ENCODE data around the gene TRIO. TPM values are rescaled to one million over a fixed set of nuclear protein-coding genes. Genes with fewer than 3 reads are reported as not detected.

Gene TRIO
- total RNA-seq, 2 donors from 2014 or later, result 62.0 to 137 TPM

DNA sequence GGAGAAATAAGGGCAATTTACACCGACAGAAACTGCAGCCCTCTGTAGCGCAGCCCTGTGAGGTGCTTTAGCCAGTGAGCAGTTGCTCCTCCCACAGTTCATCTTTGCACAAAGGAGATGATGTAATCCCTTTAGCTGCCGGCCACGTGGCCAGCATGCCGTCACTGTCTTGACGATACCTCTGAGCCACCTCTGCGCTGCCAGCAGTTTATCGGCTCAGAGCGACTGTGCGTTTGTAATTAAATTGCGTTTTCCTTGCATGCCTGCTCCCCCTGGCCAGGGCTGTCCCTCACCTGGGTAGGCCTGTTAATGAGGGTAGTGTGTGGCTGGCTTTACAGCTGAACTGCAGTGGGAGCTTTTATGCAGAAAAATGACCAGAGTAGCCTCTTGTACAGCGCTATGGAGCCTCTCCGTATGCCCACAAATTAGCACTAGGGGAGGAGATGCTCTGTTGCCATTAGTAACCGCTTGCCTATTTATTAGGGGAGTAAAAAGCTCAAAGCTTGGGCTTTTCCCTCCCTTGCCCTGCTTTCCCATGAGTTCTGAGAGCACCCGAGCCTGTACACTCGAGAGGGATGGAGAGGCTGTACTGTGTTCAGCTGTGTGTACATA, 107.0 kb downstream of the TRIO start:
- Histone ChIP-seq H3K27me3 (no peaks in the 10 kb centered on the region), H3K27ac (peak overlapping the region in 1 of 4 donors; percentile 20), H3K4me1 (peaks cover 8% of the 10 kb centered on the region), H3K36me3 (replicated peaks in 1 of 2; ENCODE audit: insufficient read depth in 1 of 2, low read depth in 2 of 2) (no peaks in the 10 kb centered on the region), H3K9me3 (no peaks in the 10 kb centered on the region), H3K4me3 (no peak overlapping the region)
- ATAC-seq (peak; percentile 86), DNase-seq (peak; percentile 34 to 62 (median 54))
- TF ChIP-seq POLR2A (IDR thresholded peaks at IDR 0.05), result no peak
- TF ChIP-seq, protein P1, sequence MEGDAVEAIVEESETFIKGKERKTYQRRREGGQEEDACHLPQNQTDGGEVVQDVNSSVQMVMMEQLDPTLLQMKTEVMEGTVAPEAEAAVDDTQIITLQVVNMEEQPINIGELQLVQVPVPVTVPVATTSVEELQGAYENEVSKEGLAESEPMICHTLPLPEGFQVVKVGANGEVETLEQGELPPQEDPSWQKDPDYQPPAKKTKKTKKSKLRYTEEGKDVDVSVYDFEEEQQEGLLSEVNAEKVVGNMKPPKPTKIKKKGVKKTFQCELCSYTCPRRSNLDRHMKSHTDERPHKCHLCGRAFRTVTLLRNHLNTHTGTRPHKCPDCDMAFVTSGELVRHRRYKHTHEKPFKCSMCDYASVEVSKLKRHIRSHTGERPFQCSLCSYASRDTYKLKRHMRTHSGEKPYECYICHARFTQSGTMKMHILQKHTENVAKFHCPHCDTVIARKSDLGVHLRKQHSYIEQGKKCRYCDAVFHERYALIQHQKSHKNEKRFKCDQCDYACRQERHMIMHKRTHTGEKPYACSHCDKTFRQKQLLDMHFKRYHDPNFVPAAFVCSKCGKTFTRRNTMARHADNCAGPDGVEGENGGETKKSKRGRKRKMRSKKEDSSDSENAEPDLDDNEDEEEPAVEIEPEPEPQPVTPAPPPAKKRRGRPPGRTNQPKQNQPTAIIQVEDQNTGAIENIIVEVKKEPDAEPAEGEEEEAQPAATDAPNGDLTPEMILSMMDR (IDR thresholded peaks at IDR 0.05), result no peak
- intact Hi-C loops (cut with DNase I), result loop anchor here (10.0 kb wide), 1 partner anchor 115 kb away; no protein-coding TSS in a partner anchor
- WGBS, 2 donors, result 40 to 57% methylated on average over 14 to 16 of the region's 16 CpGs

DNA sequence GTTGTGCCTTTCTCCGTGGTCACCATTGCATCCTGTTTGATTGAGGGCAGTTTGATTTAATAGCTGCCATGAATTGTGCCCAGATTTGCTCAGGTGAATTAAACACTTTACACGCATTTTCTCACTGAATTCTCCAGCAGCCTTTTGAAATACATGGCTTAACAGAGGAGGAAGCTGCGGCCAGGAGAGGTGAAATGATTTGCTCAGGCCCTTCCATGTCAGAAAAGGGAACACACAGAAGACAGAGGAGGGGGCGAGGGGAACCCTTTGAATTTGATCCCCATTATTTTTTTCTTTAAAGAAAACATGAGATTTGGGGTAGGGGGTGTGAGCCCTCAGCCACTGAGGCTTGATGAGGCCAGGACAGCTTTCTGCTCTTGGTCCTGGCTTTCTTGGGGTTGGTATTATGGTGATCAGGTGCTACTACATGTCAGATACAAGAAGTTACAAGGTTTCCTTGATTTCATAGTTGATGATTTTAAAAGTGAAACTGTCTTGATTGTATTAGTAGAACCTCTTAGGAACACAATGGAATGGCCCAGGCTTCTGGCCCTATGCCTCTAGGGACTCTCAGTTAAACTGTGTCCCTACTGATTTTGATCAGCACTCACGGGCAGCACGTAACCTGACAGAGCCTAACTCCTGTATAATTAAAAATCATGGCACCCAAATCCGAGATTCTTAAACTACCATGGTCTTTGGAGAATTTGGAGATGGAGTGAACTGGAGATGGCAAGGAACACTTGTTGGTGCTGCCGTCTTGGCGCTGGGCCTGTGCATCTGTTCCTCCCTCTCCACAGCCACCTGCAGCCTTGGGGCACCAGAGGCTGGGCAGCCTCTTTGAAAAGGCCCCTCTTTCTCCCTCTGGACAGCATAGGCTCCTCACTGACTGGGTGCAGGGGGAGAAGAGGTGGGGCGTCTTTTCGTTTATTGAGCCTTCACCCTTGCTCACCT, 107.9 kb downstream of the TRIO start:
- no peaks in the 10 kb centered on the region for H3K27me3 ChIP-seq
- WGBS, 2 donors, result 78 to 82% methylated on average over 11 of the region's 11 CpGs
- no peak for ATAC-seq
- peaks cover 8% of the 10 kb centered on the region for H3K4me1 ChIP-seq
- intact Hi-C loops (cut with DNase I), result loop anchor here (10.0 kb wide), 1 partner anchor 116 kb away; no protein-coding TSS in a partner anchor
- H3K27ac ChIP-seq, result no peak overlapping the region
- DNase-seq, result no peak
- H3K36me3 ChIP-seq (replicated peaks in 1 of 2; ENCODE audit: insufficient read depth in 1 of 2, low read depth in 2 of 2), result no peaks in the 10 kb centered on the region
- H3K4me3 ChIP-seq, result no peak overlapping the region
- no peaks in the 10 kb centered on the region for H3K9me3 ChIP-seq
- TF ChIP-seq, protein P1 (IDR thresholded peaks at IDR 0.05), result no peak
- TF ChIP-seq POLR2A (IDR thresholded peaks at IDR 0.05), result no peak

DNA sequence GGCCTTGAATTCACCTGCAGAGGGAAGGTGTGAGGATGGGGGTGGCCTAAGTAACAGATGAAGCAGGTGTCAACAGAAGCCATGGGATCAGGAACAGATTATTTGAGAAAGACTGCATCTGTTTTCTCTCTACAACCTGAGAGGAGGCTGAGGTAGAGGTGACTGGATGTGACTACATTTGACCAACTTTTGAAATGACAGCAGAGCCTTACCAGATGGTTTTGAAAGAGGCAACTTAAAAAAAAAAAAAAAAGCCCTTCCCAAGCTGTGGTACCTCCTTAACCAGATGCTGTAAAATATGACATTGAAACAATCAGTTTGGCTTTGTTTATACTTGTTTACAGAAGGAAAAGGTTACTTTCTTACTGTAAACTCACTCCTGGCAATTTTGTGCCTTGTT, 108.6 kb downstream of the TRIO start:
- Histone ChIP-seq H3K27ac (no peak overlapping the region), H3K4me1 (peaks cover 8% of the 10 kb centered on the region)

DNA sequence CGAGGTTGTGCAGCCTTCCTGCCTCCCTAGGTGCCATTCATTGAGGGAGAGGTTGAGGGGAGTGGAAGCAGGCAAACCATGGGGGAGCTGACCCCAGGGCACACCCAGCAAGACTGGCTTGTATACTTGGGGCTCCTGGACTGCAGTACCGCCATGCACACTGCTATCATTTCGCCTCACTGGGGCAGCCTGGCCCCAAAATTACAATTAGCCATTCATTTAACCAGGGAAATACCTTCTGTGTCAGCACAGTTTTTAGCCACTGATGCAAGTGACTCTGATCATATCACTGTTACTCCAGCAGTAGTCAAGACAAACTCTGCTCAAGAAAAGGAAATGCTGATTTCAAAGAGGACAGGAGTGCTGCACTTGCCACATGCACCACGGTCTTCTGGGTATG, 109.7 kb downstream of the TRIO start:
- WGBS, 2 donors, result 90 to 93% methylated on average over 4 of the region's 4 CpGs
- DNase-seq, result no peak
- Histone ChIP-seq H3K4me1 (peaks cover 8% of the 10 kb centered on the region), H3K36me3 (replicated peaks in 1 of 2; ENCODE audit: insufficient read depth in 1 of 2, low read depth in 2 of 2) (no peaks in the 10 kb centered on the region), H3K27ac (no peak overlapping the region), H3K27me3 (no peaks in the 10 kb centered on the region), H3K9me3 (no peaks in the 10 kb centered on the region), H3K4me3 (no peak overlapping the region)
- no peak for TF ChIP-seq POLR2A (IDR thresholded peaks at IDR 0.05)
- TF ChIP-seq, protein P1 (IDR thresholded peaks at IDR 0.05), result no peak
- no peak for ATAC-seq
- intact Hi-C loops (cut with DNase I), result loop anchor here (10.0 kb wide), 1 partner anchor 118 kb away; no protein-coding TSS in a partner anchor

More for the DNA sequence above, 108.6 kb downstream of the TRIO start:
- DNase-seq, result no peak
- intact Hi-C loops (cut with DNase I), result loop anchor here (10.0 kb wide), 1 partner anchor 117 kb away; no protein-coding TSS in a partner anchor
- no peak for ATAC-seq
- no peaks in the 10 kb centered on the region for H3K36me3 ChIP-seq (replicated peaks in 1 of 2; ENCODE audit: insufficient read depth in 1 of 2, low read depth in 2 of 2)
- TF ChIP-seq, protein P1 (IDR thresholded peaks at IDR 0.05), result no peak
- no peak for TF ChIP-seq POLR2A (IDR thresholded peaks at IDR 0.05)
- no peaks in the 10 kb centered on the region for H3K9me3 ChIP-seq
- H3K27me3 ChIP-seq, result no peaks in the 10 kb centered on the region
- no peak overlapping the region for H3K4me3 ChIP-seq
